Measurements from ENCODE around the gene TRIM23.
A peak's percentile ranks its signal among the peaks of the same experiment; 100 is the strongest.

The TRIM23 gene

GRCh38 chr5:65562731-65563701, 61.1 kb downstream of the TRIM23 start, which contains the start of the genes CENPK and PPWD1:
TSS of gene CENPK (minus strand) at chr5:65563168. CDS start at chr5:65554907, 8,261 bp downstream.
TSS of gene PPWD1 (plus strand) at chr5:65563296. CDS start at chr5:65563311, 15 bp downstream.
- DNase-seq = peak; percentile 89

GRCh38 chr5:65556718-65557117, 67.4 kb downstream of the TRIM23 start:
- DNase-seq = no peak

- DNase-seq = no peak
Observed at GRCh38 chr5:65556181-65556580, 68.0 kb downstream of the TRIM23 start.

- no peak for DNase-seq
Observed at GRCh38 chr5:65555287-65555686, 68.8 kb downstream of the TRIM23 start.

- DNase-seq = no peak
Observed at GRCh38 chr5:65553941-65554340, 70.2 kb downstream of the TRIM23 start.

- no peak for DNase-seq
Observed at GRCh38 chr5:65548281-65548680, 75.9 kb downstream of the TRIM23 start.

GRCh38 chr5:65546141-65546540, 78.0 kb downstream of the TRIM23 start:
- DNase-seq = no peak

- no peak for DNase-seq
Observed at GRCh38 chr5:65544473-65544872, 79.7 kb downstream of the TRIM23 start.

GRCh38 chr5:65539827-65540226, 84.3 kb downstream of the TRIM23 start:
- DNase-seq = no peak
